K562 (cell line): ENCODE results near the gene KMT2C. TPM values are rescaled to one million over a fixed set of nuclear protein-coding genes. Genes with fewer than 3 reads are reported as not detected.

Source experiments
- ATAC-seq: fragments of 200-7000 bp; cut with Tn5 transposase; 3 replicates; pipeline ENCODE4 v1.9.1; 2020; ENCODE audit warnings: moderate library complexity
- BruUV-seq: library from RNA; stranded (reverse); fragments of 400-500 nt; replicated peaks from 2 replicates; lab custom pipeline; 2021; lab: Mats Ljungman, UMichigan
- CTCF ChIA-PET: fragments of 300-600 bp; formaldehyde crosslinking; extraction: SDS; loops from one replicate; lab custom pipeline; 2021; ENCODE audit warnings: low intra/inter-chr PET ratio; lab: Yijun Ruan, JAX
- POLR2A ChIA-PET: fragments of 300-600, 350-650 bp; sonication (Branson Sonifier 250); formaldehyde crosslinking; extraction: SDS; loops from one replicate; lab custom pipeline; 2021; ENCODE audit warnings: antibody characterized with exemption, inconsistent platforms; lab: Yijun Ruan, JAX
- DNase-seq, 4 experiments: peaks; one replicate each; pipeline versions ENCODE4 v3.0.0 to v3.0.0-alpha.2; 2011 to 2018; ENCODE audit warnings: low spot score in 3 of 4, mixed read lengths in 3 of 4; ENCODE audit errors: extremely low read depth in 1 of 4
- FAIRE-seq: peaks from 2 replicates; lab custom pipeline; 2011; peaks lifted over from hg19 to GRCh38; lab: Jason Lieb, UNC
- H2AFZ ChIP-seq: 2 replicates; pipeline ENCODE4 v1.6.0; 2011; ENCODE audit warnings: low read depth, low read length, control low read depth, inconsistent platforms
- H3K27ac ChIP-seq: fragments of 200-600 bp; 3 replicates; pipeline ENCODE4 v1.8.0; 2011; ENCODE audit warnings: low read depth, mild to moderate bottlenecking, control low read depth, inconsistent platforms, low read length, moderate library complexity, mixed read lengths; ENCODE audit errors: extremely low read depth
- H3K27me3 ChIP-seq, 2 experiments: fragments of 300-600 bp in 1 of 2; 2 replicates in 1 of 2; 3 replicates in 1 of 2; pipeline versions ENCODE4 v1.6.0 to v1.8.0; 2011; ENCODE audit warnings: inconsistent platforms in 2 of 2, low read length in 2 of 2, mild to moderate bottlenecking in 1 of 2, mixed read lengths in 1 of 2, moderate library complexity in 1 of 2; ENCODE audit not compliant: control insufficient read depth in 2 of 2, insufficient read depth in 2 of 2
- H3K36me3 ChIP-seq: fragments of 300-600 bp; 3 replicates; pipeline ENCODE4 v1.8.0; 2011; ENCODE audit warnings: mild to moderate bottlenecking, low read length, inconsistent platforms; ENCODE audit not compliant: control insufficient read depth, insufficient read depth
- H3K4me1 ChIP-seq, 2 experiments: fragments of 200-600 bp in 1 of 2; replicated peaks in 1 of 2; 2 replicates in 1 of 2; 3 replicates in 1 of 2; pipeline versions ENCODE4 v1.5.1 to v1.8.0; 2011; ENCODE audit warnings: inconsistent platforms in 2 of 2, low read length in 2 of 2, mild to moderate bottlenecking in 1 of 2, mixed read lengths in 1 of 2, moderate library complexity in 1 of 2; ENCODE audit not compliant: control insufficient read depth in 2 of 2, insufficient read depth in 2 of 2
- H3K4me2 ChIP-seq: 2 replicates; pipeline ENCODE4 v1.6.1; 2011; ENCODE audit warnings: low read length, control low read depth, inconsistent platforms, mixed read lengths; ENCODE audit not compliant: insufficient read depth
- H3K4me3 ChIP-seq: fragments of 200-600 bp; sonication (generic), shearing (Covaris generic); 2 replicates; pipeline ENCODE4 v1.5.1; 2016; ENCODE audit warnings: control low read depth, inconsistent platforms
- H3K79me2 ChIP-seq: fragments of 200-600 bp; 3 replicates; pipeline ENCODE4 v1.8.0; 2011; ENCODE audit warnings: low read length, inconsistent platforms; ENCODE audit not compliant: control insufficient read depth, insufficient read depth
- H3K9ac ChIP-seq, 2 experiments: 2 replicates each; pipeline versions ENCODE4 v1.6.0 to v1.6.1; 2011; ENCODE audit warnings: low read depth in 2 of 2, low read length in 2 of 2, control low read depth in 1 of 2, inconsistent platforms in 1 of 2, mild to moderate bottlenecking in 1 of 2, mixed read lengths in 1 of 2; ENCODE audit not compliant: insufficient read depth in 1 of 2
- H3K9me1 ChIP-seq: one replicate; pipeline ENCODE4 v1.6.0; 2011; ENCODE audit warnings: inconsistent platforms, mild to moderate bottlenecking, low read length, moderate library complexity; ENCODE audit not compliant: control insufficient read depth, insufficient read depth
- H3K9me3 ChIP-seq: replicated peaks from 2 replicates; pipeline ENCODE4 v1.5.1; 2011; ENCODE audit warnings: low read depth, low read length, inconsistent platforms; ENCODE audit not compliant: control insufficient read depth, insufficient read depth
- H4K20me1 ChIP-seq: replicated peaks from 2 replicates; pipeline ENCODE4 v1.6.1; 2011; ENCODE audit warnings: low read length, inconsistent platforms, mixed read lengths; ENCODE audit not compliant: control insufficient read depth, insufficient read depth
- ARID4B ChIP-seq: sonication (generic); formaldehyde crosslinking; IDR thresholded peaks from 2 replicates; pipeline ENCODE4 v1.8.0; 2022; ENCODE audit warnings: mild to moderate bottlenecking, missing genetic modification reagents
- BCOR ChIP-seq: fragments of 450-650 bp; IDR thresholded peaks from 2 replicates; pipeline ENCODE4 v1.6.1; 2016
- FOSL1 ChIP-seq: fragments of 200-800 bp; sonication (Bioruptor generic); conservative IDR thresholded peaks from 2 replicates; pipeline ENCODE4 v1.6.1; 2016; ENCODE audit warnings: missing genetic modification characterization, missing compliant biosample characterization
- RBM25 ChIP-seq: fragments of 200-400 bp; formaldehyde crosslinking; IDR thresholded peaks from 2 replicates; pipeline ENCODE4 v1.6.1; 2018; ENCODE audit warnings: low read length, low read depth, moderate library complexity; ENCODE audit not compliant: severe bottlenecking
- ZNF121 ChIP-seq: sonication (generic); formaldehyde crosslinking; conservative IDR thresholded peaks from 2 replicates; pipeline ENCODE4 v1.8.0; 2022; ENCODE audit warnings: missing genetic modification reagents
- ZNF23 ChIP-seq: fragments of 250-450 bp; sonication (Bioruptor Pico); IDR thresholded peaks from 2 replicates; pipeline ENCODE4 v1.4.0; 2020; ENCODE audit warnings: mild to moderate bottlenecking
- WGBS: fragments of 100-300 bp; shearing (Covaris generic); methylation state at CpG from one replicate; pipeline ENCODE4 v1.1.6; 2016; ENCODE audit warnings: low coverage, mixed read lengths; ENCODE audit not compliant: insufficient coverage; ENCODE audit errors: missing lambda C conversion rate; 5-methylcytosine and 5-hydroxymethylcytosine counted together
- in situ Hi-C: fragments of 300-500 bp; cut with MboI; formaldehyde crosslinking; loops from 4 replicates; pipeline ENCODE4 v1.15.0; 2018; ENCODE audit warnings: inconsistent platforms, mixed read lengths
- intact Hi-C: fragments of 100-400 bp; cut with micrococcal nuclease; formaldehyde crosslinking; loops from 2 replicates; pipeline ENCODE4 v1.14.2; 2022
- polyA plus RNA-seq, 8 experiments: library from polyadenylated mRNA; depleted of rRNA in 4 of 8; stranded (reverse) in 5 of 8; unstranded in 3 of 8; fragments of >200 nt; fragmentation: Nextera tagmentation in 2 of 8; fragmentation: Illumina TruSeq in 1 of 8; extraction: Ambion mirVana in 2 of 8; extraction: Trizol in 1 of 8; gene quantifications; 2 replicates each; pipeline versions ENCODE4 v1.2.1 to v1.2.3, GENCODE V29; 2011 to 2014; ENCODE audit warnings: inconsistent platforms in 1 of 8, missing spikeins in 1 of 8
- total RNA-seq, 7 experiments: library from RNA; depleted of rRNA in 6 of 7; stranded (reverse); fragments of >200 nt in 6 of 7; fragmentation: Illumina TruSeq in 2 of 7; extraction: Trizol in 2 of 7; gene quantifications; 2 replicates each; pipeline versions ENCODE4 v1.2.1 to v1.2.3, GENCODE V29; 2011 to 2021; ENCODE audit warnings: low replicate concordance in 1 of 7

Gene KMT2C
- total and polyA plus RNA-seq, 9 of the 15 experiments (the other 6 are each of a cell fraction or from before 2014, with no cell fraction given) = 4.9 to 67.8 (median 27.1) TPM

GRCh38 chr7:152333134-152333533, 102.7 kb downstream of the KMT2C start:
- no peak for ATAC-seq
- POLR2A ChIA-PET = interaction anchor here (0.6 to 0.8 kb wide), 2 partner anchors 19 to 167 kb away, joined by 3 read pairs; no protein-coding TSS in a partner anchor
- Histone ChIP-seq H3K79me2 (peaks cover 73% of the 10 kb centered on the region), H3K9ac (no peak overlapping the region), H2AFZ (no peak overlapping the region)
- TF ChIP-seq ZNF121 = peak; percentile 94
- no peak for TF ChIP-seq ZNF23 (CRISPR knock-in tag)
- 0 out of 2 replicates have a peak, but pooled peaks have one; percentile 23 for TF ChIP-seq BCOR
- 0 out of 2 replicates have a peak, but pooled peaks have one; percentile 17 for TF ChIP-seq FOSL1 (tag)
- TF ChIP-seq RBM25 = peak; percentile 37
- no peak for TF ChIP-seq ARID4B
- TF ChIP-seq, all 486 proteins: peak for 4
- in situ Hi-C loops = no loop called here
- Histone ChIP-seq H4K20me1 (peaks cover 13% of the 10 kb centered on the region), H3K9me1 (no peaks in the 10 kb centered on the region), H3K27me3 (no peaks in the 10 kb centered on the region), H3K4me2 (no peak overlapping the region), H3K4me3 (no peak overlapping the region), H3K9me3 (no peaks in the 10 kb centered on the region), H3K27ac (no peak overlapping the region), H3K4me1 (no peaks in the 10 kb centered on the region), H3K36me3 (peaks cover 27% of the 10 kb centered on the region; the same call in 2 of the 3 replicates)
- intact Hi-C loops = no loop called here
- 89% methylated on average over 2 of the region's 2 CpGs for WGBS
- no TSS peak for BruUV-seq
- FAIRE-seq (no peak), DNase-seq (no peak)
- CTCF ChIA-PET = no interaction called here
